GM06990 (cell line): ENCODE measurements around the gene HOXD8.

ENCODE experiments used
- DNase-seq: peaks from one replicate; pipeline ENCODE4 v3.0.0-alpha.2; 2011; ENCODE audit not compliant: insufficient read length; ENCODE audit errors: extremely low read depth
- H3K27me3 ChIP-seq: replicated peaks from 2 replicates; pipeline ENCODE4 v1.6.0; 2011; ENCODE audit warnings: low read length; ENCODE audit not compliant: control insufficient read depth, insufficient read depth
- H3K36me3 ChIP-seq: 2 replicates; pipeline ENCODE4 v1.5.1; 2011; ENCODE audit warnings: low read length; ENCODE audit not compliant: control insufficient read depth, insufficient read depth
- H3K4me3 ChIP-seq: replicated peaks from 2 replicates; pipeline ENCODE4 v1.5.1; 2011; ENCODE audit warnings: low read depth, mild to moderate bottlenecking, control low read depth, low read length
- TF ChIP-seq, protein P1 (sequence below): IDR thresholded peaks from 2 replicates; pipeline ENCODE4 v1.5.1; 2011; ENCODE audit warnings: low read length, control low read depth, mild to moderate bottlenecking, inconsistent platforms; ENCODE audit not compliant: insufficient read depth, poor library complexity, severe bottlenecking

HOXD8 gene

GRCh38 chr2:176089843-176090395 is 39.6 kb upstream of the HOXD8 start:
- no peak for DNase-seq
- Histone ChIP-seq H3K4me3 (no peak overlapping the region), H3K36me3 (no peaks in the 10 kb centered on the region), H3K27me3 (peaks cover 3% of the 10 kb centered on the region)
- TF ChIP-seq, protein P1, sequence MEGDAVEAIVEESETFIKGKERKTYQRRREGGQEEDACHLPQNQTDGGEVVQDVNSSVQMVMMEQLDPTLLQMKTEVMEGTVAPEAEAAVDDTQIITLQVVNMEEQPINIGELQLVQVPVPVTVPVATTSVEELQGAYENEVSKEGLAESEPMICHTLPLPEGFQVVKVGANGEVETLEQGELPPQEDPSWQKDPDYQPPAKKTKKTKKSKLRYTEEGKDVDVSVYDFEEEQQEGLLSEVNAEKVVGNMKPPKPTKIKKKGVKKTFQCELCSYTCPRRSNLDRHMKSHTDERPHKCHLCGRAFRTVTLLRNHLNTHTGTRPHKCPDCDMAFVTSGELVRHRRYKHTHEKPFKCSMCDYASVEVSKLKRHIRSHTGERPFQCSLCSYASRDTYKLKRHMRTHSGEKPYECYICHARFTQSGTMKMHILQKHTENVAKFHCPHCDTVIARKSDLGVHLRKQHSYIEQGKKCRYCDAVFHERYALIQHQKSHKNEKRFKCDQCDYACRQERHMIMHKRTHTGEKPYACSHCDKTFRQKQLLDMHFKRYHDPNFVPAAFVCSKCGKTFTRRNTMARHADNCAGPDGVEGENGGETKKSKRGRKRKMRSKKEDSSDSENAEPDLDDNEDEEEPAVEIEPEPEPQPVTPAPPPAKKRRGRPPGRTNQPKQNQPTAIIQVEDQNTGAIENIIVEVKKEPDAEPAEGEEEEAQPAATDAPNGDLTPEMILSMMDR = no peak

GRCh38 chr2:176090862-176091261 is 38.6 kb upstream of the HOXD8 start:
- Histone ChIP-seq H3K4me3 (no peak overlapping the region), H3K27me3 (peaks cover 3% of the 10 kb centered on the region), H3K36me3 (no peaks in the 10 kb centered on the region)
- TF ChIP-seq, protein P1 = no peak
- no peak for DNase-seq

GRCh38 chr2:176091329-176092258 is 37.9 kb upstream of the HOXD8 start:
- no peak for DNase-seq
- Histone ChIP-seq H3K27me3 (peaks cover 3% of the 10 kb centered on the region), H3K4me3 (no peak overlapping the region), H3K36me3 (no peaks in the 10 kb centered on the region)
- TF ChIP-seq, protein P1 = no peak

- no peak for DNase-seq
- H3K36me3 ChIP-seq = no peaks in the 10 kb centered on the region
- no peak within 1 kb of the TSS for H3K4me3 ChIP-seq
- H3K27me3 ChIP-seq = peaks cover 3% of the 10 kb centered on the region
- TF ChIP-seq, protein P1 = no peak
Measured at GRCh38 chr2:176092270-176093144, 37.0 kb upstream of the HOXD8 start, which contains the start of gene HOXD13. Gene HOXD13 (plus strand): TSS chr2:176092721. CDS start chr2:176092891, 170 bp downstream.

DNA sequence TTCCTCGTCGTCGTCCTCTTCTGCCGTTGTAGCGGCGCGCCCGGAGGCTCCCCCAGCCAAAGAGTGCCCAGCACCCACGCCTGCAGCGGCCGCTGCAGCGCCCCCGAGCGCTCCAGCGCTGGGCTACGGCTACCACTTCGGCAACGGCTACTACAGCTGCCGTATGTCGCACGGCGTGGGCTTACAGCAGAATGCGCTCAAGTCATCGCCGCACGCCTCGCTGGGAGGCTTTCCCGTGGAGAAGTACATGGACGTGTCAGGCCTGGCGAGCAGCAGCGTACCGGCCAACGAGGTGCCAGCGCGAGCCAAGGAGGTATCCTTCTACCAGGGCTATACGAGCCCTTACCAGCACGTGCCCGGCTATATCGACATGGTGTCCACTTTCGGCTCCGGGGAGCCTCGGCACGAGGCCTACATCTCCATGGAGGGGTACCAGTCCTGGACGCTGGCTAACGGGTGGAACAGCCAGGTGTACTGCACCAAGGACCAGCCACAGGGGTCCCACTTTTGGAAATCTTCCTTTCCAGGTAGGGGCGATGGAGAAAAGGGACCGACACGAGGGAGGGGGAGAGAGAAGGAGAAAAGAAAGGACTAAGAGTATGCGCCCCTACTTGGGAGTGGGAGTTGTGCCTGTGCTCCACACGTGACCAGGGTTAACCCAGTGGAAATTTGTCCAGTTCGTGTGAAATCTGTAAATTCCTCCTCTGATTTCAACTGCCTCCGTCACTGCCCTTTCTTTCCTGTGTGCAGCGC is 36.2 kb upstream of the HOXD8 start:
- no peak overlapping the region for H3K4me3 ChIP-seq
- TF ChIP-seq, protein P1 = no peak
- H3K27me3 ChIP-seq = peaks cover 1% of the 10 kb centered on the region; the same call in 1 of the 2 replicates
- no peak for DNase-seq
- no peaks in the 10 kb centered on the region for H3K36me3 ChIP-seq
